Measurements from ENCODE around the gene IL12RB2.
A peak's percentile ranks its signal among the peaks of the same experiment; 100 is the strongest.

Gene IL12RB2

GRCh38 chr1:67313934-67314671 lies 6.4 kb downstream of the IL12RB2 start:
- no peak for DNase-seq (ENCODE audit: low spot score)

GRCh38 chr1:67314696-67315095 lies 7.0 kb downstream of the IL12RB2 start:
- no peak for DNase-seq (ENCODE audit: low spot score)

GRCh38 chr1:67316180-67316902 lies 8.7 kb downstream of the IL12RB2 start:
- no peak for DNase-seq (ENCODE audit: low spot score)

- no peak for DNase-seq (ENCODE audit: low spot score)
Measured at GRCh38 chr1:67316918-67317317, 9.2 kb downstream of the IL12RB2 start.

GRCh38 chr1:67317803-67318202 lies 10.1 kb downstream of the IL12RB2 start:
- DNase-seq (ENCODE audit: low spot score) = no peak

- no peak for DNase-seq (ENCODE audit: low spot score)
Measured at GRCh38 chr1:67322442-67322841, 14.8 kb downstream of the IL12RB2 start.

- no peak for DNase-seq (ENCODE audit: low spot score)
Measured at GRCh38 chr1:67323087-67323486, 15.4 kb downstream of the IL12RB2 start.

GRCh38 chr1:67324068-67324467 lies 16.4 kb downstream of the IL12RB2 start:
- DNase-seq (ENCODE audit: low spot score) = no peak

- DNase-seq (ENCODE audit: low spot score) = no peak
Measured at GRCh38 chr1:67327864-67328466, 20.3 kb downstream of the IL12RB2 start.

- no peak for DNase-seq (ENCODE audit: low spot score)
Measured at GRCh38 chr1:67332653-67333529, 25.2 kb downstream of the IL12RB2 start.

GRCh38 chr1:67333603-67334002 lies 25.9 kb downstream of the IL12RB2 start:
- DNase-seq (ENCODE audit: low spot score) = no peak

- no peak for DNase-seq (ENCODE audit: low spot score)
Measured at GRCh38 chr1:67335411-67335810, 27.7 kb downstream of the IL12RB2 start.

GRCh38 chr1:67336157-67336556 lies 28.5 kb downstream of the IL12RB2 start:
- DNase-seq (ENCODE audit: low spot score) = no peak

GRCh38 chr1:67336783-67337182 lies 29.1 kb downstream of the IL12RB2 start:
- no peak for DNase-seq (ENCODE audit: low spot score)

GRCh38 chr1:67338642-67339041 lies 31.0 kb downstream of the IL12RB2 start:
- peak; percentile 76 for DNase-seq (ENCODE audit: low spot score)

GRCh38 chr1:67339623-67340343 lies 32.1 kb downstream of the IL12RB2 start:
- DNase-seq (ENCODE audit: low spot score) = peak; percentile 85

GRCh38 chr1:67342076-67342890 lies 34.6 kb downstream of the IL12RB2 start:
- no peak for DNase-seq (ENCODE audit: low spot score)

- DNase-seq (ENCODE audit: low spot score) = no peak
Measured at GRCh38 chr1:67345556-67345955, 37.9 kb downstream of the IL12RB2 start.

- DNase-seq (ENCODE audit: low spot score) = no peak
Measured at GRCh38 chr1:67346982-67347381, 39.3 kb downstream of the IL12RB2 start.

GRCh38 chr1:67347688-67348472 lies 40.2 kb downstream of the IL12RB2 start:
- DNase-seq (ENCODE audit: low spot score) = peak; percentile 52

Data from kidney tubule cell (primary cell).